ENCODE data around the gene IL34.

DNA sequence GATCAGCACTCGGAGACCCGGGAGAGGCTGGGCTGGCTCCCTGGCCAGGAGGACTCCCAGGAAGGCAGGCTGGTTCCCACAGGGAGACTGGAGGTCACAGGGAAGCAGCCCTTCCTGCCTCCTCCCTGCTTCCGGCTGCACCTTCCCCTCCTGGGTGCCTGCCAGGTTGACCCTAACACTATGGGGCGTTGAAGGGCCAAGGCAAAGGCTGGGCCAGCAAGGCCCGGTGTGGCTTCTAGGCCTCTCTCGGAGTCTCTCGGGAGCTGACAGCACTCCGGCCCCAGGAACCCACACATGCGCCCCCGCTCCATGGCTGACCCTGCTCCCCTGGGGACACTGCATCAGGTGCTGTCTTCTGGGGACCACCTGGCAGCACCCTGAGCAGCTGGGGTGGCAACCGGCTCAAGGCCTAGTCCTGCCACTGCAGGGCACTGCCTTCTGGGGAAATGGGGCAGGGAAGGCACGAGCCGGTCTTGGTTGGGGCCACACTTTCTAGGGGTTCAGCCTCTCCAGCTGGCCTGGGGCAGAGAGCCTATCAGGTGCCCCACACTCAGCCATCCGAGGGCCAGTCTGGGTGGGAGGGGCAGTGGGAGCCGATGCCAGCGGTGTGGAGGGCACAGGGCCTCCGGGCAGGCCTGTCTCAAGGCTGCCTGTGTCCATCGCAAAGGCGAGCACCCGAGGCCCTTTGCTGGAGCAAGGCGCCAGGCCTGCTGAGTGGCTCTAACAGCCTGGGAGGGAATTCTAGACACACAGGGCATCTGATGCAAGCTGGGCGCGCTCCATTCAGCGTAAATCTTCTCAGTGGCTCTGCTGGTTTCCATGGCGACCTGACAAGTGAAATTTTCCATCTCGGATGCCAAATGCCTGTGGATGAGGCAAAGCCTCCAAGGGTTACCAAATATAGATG is 45.1 kb downstream of the IL34 start:
- TF ChIP-seq, protein P1, sequence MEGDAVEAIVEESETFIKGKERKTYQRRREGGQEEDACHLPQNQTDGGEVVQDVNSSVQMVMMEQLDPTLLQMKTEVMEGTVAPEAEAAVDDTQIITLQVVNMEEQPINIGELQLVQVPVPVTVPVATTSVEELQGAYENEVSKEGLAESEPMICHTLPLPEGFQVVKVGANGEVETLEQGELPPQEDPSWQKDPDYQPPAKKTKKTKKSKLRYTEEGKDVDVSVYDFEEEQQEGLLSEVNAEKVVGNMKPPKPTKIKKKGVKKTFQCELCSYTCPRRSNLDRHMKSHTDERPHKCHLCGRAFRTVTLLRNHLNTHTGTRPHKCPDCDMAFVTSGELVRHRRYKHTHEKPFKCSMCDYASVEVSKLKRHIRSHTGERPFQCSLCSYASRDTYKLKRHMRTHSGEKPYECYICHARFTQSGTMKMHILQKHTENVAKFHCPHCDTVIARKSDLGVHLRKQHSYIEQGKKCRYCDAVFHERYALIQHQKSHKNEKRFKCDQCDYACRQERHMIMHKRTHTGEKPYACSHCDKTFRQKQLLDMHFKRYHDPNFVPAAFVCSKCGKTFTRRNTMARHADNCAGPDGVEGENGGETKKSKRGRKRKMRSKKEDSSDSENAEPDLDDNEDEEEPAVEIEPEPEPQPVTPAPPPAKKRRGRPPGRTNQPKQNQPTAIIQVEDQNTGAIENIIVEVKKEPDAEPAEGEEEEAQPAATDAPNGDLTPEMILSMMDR (IDR thresholded peaks at IDR 0.05): no peak
- TF ChIP-seq POLR2AphosphoS5 (IDR thresholded peaks at IDR 0.05) (peak; percentile 62 to 76 (median 70)), POLR2A (IDR thresholded peaks at IDR 0.05) (no peak)

Measured in transverse colon (tissue), 4 donors.